ENCODE data around the gene CCDC91.
"Not testable (repeated sequence)": the region's sequence is repeated elsewhere in the genome, so short reads cannot be mapped to it uniquely, and the experiment has no call there.

CCDC91 gene

DNA sequence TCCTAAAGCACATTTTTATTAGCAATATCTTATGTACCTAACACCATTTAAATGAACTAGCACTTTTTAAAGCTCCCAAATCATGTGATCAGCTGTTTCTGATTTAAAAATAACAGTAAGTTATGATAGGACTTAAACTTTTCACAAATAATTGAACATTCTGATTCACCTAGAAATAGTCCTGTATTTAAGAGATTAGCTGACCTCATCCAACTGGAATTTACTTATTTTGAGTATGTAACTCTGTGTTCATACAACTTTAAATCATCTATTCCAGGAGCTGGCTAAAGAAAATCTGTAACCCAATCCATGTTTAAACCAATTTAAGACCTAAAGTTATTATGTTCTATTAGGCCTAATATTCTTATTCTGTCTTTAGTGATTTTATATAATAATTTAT lies 184.3 kb downstream of the CCDC91 start:
- no peak for DNase-seq

DNA sequence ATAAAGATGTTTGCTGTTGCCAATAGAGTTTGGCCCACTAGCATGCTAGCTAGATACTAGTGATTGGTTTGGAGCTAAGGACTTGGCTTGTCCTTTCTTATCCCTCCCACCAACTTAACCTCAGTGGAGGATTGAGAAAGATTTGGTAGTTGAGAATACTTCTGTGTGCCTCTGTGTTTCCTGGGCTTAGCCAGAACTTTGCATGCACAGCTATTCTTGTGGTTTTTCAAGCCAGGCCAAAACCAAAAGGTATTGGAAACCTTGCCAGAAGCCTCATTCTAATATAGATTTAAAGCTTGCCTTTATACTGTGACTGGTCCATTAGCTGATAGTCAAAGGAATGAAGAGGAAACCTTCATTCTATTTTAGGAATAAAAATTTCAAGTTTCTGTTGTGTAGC lies 188.5 kb downstream of the CCDC91 start:
- no peak for DNase-seq

DNA sequence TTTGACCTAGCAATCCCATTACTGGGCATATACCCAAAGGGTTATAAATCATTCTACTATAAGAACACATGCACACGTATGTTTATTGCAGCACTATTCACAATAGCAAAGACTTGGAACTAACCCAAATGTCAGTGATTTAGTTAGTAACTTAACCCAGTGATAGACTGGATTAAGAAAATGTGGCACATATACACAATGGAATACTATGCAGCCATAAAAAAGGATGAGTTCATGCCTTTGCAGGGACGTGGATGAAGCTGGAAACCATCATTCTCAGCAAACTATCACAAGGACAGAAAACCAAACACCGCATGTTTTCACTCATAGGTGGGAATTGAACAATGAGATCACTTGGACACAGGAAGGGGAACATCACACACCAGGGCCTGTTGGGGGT lies 189.5 kb downstream of the CCDC91 start:
- DNase-seq, result not testable (repeated sequence)

DNA sequence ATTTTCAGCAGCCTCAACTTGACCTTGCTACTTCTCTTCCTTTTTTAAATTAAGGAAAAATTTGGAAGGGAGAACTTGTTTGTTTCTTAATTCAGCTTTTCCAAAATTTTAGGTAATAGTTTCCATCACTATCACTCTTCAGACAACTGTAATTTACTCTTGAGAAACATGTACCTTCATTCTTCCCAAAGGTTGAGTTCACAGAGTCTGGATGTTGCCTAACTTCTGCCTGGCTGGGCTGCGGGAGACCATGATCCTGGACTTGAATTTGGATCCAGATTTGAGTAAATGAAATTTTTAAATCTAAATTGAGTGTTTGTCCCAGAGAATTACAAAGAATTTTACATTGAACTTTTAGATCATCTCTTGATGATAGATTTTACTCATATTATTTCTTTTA lies 193.1 kb downstream of the CCDC91 start:
- DNase-seq, result no peak

DNA sequence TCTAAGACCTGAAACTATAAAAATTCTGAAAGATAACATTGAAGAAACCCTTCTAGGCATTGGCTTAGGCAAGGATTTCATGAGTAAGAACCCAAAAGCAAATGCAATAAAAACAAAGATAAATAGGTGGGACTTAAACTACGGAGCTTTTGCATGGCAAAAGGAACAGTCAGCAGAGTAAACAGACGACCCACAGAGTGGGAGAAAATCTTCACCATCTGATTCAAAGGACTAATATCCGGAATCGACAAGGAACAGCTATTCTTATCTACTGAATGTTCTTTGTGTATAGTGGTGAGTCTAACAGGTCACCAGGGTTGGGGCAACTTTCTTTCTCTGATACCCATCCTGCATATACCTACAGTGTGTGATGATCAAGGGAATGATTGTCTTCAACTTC lies 198.6 kb downstream of the CCDC91 start:
- DNase-seq, result no peak

DNA sequence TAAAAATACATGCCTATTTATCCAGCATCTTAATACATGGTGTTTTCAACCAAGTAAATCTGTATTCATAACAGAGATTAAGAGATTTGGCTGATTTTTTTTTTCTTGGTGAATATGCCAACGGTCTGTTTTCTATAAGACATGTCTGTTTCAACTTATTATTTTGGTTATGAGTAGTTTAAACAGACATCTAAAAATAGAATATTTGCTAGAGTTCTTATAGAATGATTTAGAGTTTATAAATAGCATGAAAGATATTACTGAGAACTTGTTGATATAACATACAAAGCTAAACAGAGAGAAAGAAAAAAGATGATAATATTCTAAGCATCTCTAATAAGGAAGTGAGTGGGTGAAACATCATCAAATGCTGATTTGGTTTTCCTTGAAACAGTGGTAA lies 199.9 kb downstream of the CCDC91 start:
- no peak for DNase-seq

DNA sequence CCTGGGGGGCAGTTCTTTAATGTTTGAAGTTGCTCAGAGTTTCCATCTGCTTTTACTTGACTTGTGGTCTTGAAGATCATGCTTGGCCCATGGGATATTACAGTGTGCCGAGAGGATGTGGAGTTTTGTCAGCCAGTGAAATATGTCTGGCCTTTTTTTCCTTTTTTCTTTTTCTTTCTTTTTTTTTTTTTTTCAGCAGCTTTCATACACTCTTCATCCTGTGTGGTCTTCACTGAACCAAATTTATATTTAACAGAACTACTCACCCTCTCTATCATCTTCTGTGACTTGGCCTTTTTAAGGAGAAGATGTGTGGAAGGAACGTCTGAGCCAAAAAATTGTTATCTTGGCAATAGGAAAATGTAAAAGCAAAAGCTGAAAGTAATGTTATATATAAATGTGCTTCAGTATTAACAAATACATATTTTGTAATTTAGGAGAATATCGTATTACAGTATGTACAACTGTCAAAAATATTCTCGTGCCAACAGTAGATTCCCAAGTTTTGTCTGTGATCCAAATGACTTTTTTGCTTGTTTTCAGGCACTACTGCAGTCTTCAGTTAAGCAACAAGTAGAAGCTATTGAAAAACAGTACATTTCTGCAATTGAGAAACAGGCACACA lies 200.6 kb downstream of the CCDC91 start:
- no peak for DNase-seq

DNA sequence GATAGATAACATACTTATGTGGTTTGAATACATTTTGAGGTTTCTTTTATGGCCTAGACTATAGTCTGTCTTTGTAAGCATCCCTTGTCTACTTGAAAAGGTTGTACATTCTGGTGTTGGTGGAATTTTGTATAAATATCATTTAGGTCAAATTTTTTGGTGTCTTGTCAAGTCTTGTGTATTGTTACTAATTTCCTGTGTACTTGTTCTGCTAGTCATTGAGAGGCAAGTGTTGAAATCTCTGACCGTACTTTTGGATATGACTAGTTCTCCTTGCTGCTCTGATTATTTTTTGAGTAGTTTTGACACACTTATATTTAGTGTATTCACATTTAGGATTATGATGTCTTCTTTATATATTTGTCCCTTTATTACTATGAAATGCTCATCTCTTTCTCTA lies 219.6 kb downstream of the CCDC91 start:
- DNase-seq, result no peak

DNA sequence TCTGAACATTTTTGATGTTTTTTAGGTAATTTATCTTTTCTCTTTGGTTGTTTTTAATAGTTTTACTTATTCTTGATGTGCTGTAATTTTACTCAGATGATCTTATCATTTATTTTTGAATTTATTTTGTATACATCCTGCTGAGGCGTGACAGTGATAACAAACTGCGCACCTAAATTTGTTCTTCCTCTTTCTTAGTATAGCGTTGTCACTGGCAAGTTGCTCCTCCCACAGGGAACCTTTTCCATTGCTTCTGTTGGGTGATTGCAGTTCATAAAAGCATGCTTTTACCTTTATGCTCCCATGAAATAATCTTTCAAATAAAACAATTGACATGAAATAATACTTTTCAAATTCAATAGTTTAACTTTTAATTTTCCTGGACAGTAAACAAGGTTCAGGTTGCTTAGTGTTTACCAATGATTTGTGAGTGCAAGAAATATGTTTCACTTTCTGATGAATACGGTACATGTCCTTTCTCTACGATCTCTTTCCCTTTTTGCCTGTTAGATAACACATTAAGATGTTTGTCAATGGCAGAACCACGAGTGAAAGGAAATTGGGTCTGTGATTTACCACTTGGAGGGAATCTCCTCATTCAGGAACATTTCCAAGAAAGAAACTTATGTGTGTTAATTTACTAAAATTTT lies 223.3 kb downstream of the CCDC91 start:
- no peak for DNase-seq

DNA sequence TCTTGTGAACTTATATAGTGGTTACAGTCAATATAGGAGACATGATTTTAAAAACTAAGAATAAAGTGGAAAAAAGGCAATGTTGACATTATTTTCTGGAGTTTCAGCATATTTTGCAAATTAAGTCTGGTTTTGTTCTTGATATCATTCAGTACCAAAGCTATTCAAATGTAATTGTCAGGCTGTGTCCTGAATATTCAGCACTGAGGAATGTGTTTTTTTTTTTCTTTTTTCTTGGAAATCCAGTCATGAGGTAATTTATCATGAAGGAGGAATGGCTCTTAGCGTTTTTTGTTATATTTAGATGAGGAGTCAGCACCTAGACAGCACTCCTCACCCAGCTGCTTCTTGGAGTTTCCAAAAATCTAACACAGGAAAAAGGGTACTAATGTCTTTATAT lies 225.5 kb downstream of the CCDC91 start:
- no peak for DNase-seq

DNA sequence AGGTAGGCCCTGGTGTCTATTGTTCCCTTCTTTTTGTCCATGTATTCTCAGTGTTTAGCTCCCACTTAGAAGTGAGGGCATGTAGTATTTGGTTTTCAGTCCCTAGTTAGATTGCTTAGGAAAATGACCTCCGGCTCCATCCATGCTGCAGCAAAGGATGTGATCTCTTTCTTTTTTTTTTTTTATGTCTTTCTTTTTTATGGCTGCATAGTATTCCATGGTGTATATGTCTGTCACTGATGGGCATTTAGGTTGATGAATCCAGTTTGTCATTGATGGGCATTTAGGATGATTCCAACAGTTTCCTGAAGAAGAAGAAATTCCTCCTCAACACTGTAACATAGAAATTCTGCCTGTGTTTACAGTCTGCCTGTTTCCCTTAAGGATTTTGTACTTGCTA lies 231.1 kb downstream of the CCDC91 start:
- no peak for DNase-seq

DNA sequence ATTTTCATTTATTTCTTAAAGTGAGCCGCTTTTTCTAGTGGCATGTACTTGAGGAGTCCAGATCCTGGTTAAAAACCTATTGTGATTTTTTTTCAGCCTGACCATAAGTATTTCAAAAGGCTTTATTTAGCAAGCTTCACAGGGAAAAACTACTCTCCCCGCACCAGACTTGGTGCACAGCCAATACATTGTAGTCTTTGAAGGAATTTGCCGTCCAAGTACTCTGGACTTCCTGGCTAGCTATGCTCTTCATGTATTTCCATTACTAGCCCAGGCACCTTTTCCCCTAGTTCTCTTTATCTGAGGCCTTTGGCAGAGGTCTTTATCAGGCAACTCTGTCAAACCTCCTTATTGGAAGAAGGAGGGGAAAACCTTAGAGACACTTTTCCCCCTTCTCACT lies 234.7 kb downstream of the CCDC91 start:
- DNase-seq, result no peak

DNA sequence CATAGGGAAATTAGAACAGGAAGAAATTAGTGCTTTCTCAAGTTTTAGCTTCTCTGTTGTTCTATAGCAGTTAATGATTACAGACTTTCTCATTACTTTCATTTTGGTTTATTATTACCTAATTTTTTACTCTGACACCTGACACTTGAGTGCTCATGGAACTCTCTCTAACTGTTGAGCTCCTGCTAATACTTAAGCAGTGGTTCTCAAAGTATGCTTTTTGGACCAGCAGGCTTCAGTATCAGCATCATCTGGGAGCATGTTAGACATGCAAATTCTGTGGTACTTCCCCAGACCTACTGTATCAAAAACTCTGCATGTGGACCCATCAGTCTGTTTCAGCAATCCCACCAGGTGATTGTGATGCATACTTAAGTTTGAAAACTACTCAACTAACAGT lies 235.3 kb downstream of the CCDC91 start:
- no peak for DNase-seq

DNA sequence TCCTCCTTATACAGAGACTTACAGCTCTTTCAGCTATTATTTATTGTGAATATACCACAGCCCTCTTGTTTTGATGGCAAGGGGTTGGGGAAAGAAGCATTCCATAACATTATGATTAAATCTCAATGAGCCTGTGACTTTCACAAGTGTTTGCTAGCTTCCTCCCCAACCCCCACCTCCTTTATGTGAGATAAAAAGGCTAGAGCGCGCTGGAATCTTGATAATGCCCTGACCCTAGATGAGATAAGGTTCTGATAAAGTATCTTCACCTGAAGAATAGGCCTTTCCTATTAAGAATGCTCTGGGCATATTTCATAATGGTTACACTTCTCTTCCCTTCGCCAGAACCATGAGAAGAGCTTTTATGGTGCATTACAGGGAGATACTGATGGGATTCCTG lies 236.8 kb downstream of the CCDC91 start:
- no peak for DNase-seq

DNA sequence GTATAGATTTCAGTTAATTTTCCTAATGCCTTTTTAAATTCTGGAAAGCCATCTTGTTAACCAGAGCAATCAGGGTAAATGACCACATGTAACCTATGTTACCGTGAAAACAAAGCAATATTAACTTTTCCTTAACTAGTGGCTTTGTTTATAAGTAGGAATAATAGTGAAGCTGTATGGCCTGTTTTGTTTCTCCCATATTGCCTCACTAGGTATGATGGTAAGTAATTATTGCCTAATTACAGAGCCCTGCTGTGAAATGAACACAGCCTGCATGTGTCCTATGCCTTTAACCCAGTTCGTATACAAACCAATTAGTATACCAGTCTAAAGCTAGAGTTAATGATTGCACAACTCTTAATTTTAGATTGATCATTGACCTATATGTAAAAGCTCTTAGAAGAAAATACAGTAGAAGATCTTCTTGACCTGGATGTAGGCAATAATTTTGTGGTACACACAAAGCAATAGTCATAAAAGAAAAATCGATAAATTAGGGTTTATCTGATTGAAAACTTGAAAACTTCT lies 249.9 kb downstream of the CCDC91 start:
- DNase-seq, result no peak

DNA sequence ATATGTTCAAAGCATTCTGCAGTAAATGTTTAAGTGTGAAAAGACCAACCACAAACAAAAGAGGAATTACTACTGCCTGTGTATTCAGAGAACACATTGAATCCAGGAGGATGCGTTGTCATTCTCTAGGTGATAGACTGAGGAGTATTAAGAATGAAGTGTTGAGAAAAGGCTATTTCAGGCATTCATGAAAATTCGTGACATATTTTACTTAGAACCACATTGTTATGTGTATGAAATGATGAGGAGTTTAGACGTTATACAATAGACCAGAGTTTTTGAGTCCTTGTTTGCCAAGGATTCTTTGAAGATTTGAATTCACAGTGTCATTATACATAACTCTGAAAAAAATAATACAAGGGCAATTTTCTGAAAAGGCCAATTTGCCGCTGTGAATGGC lies 251.8 kb downstream of the CCDC91 start:
- no peak for DNase-seq

DNA sequence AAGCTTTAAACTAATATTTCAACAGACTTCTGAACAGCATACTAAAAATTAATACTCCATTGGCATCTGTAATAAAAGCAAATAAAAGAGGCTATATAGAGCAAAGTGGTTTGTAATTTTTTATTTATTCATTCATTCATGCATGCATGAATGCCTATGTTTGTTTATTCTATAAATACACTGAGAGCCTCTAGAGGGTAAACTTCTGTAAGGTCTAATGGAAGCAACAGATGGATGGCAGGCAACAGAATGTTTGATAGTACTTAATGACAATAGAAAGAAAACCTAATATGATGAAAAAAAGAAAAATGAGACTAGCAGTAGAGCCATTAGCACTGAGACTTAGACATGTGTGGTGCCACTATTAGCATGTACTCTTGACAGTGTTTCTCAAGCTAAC lies 253.1 kb downstream of the CCDC91 start:
- no peak for DNase-seq

DNA sequence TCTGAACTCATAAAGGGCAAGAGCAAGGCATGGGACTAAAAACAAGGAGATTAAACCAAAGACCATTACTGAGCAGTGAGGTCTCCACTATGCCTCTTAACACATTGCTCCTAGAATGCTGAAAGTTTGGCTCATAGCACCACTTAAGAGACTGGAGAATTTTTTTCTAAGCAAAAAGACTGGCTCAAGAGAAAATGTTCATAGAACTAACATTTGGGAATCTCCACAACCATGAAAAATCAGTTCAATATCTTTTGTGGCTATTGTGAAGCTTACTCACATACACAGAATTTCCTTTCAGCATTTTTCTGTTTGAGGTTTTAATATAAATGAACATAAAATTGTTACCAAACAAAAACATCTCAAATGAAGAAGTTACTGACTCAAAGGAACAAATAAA lies 255.8 kb downstream of the CCDC91 start:
- DNase-seq, result no peak

DNA sequence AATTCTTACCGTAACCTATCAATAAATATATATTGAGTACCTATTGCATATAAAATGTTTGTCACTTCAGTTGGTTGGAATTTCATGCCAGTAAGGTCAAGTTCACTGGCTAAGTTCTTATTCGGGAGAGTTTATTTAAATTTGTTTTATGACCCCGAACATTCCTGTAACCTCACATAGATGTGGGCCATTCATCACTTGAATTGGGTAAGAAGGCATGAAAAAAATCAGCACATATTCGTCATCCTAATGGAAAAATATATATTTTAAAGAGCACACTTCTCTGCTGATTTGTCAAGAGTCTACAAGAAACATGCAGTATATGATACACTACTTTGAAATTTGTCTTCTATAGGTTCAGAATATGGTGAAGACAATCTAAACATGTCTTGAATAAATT lies 263.4 kb downstream of the CCDC91 start:
- DNase-seq, result no peak

DNA sequence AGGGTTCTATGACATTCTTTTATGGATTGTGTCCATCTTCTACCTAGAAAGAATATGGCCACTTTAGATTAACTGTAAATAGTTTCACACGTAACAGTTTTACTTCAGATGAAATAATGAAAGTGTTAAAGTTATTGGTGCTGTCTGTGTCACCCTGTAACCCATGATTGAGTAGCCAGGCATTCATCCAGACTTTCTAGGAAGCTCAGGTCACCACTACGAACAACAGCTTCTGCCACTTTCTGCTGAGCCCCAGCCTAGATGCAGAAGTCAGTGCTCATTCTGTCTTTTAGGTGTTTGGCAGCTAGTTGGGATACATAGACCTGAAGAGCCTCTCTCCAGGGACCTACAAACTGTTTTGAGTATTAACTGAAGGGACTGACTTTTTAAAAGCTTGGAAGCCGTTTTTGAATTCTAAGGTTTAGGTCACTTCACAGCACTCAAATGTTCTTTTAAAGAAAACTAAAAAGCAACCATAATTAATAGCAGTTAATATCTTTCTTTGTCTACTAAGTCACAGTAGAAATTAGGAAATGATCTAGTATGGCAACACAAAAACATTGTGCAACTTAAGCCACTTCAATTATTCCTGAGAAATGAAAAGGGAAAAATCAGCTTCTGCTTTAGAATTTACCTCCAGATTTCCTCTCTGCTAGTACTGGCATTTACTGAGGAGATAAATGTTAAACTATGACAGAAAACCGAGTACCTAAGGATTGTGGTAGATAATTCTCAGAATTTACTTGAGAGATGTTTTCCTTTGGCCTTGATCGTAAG lies 266.9 kb downstream of the CCDC91 start:
- DNase-seq, result no peak

DNA sequence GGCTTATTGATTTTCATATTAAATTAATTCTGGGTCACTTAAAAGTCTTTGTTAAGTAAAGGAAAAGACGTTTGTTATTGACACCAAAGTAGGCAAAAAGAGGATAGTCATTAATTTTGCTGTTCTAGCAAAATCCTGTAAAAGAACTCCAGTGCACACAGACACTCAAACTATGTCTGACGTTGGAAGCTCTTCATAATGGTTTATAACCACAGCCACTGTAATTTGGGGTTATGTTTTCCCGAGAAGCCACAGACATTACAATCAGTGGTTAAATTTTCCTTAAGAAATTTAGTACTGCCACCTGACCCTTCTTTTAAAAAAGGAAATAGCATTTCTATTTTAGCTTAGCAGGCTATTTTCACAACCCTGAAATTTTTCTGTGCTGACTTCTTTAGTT lies 267.5 kb downstream of the CCDC91 start:
- DNase-seq, result no peak

DNA sequence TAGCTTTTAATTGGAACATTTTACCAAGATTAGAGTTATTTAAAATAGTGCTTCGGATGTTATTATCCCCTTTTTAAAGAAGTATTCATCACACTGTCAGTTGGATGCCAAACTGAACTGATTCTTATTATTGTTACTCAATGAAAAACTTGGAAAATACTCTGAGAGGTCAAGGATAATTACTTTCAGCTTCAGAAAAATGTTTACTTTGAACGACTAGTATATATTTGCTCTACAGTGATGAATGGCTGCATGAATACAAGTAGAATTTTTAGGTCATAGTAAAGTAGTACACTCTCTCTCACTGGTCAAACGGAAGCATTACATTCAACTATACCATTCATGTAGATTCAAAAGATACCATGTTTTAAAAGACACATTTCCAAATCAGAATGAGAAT lies 269.2 kb downstream of the CCDC91 start:
- no peak for DNase-seq

DNA sequence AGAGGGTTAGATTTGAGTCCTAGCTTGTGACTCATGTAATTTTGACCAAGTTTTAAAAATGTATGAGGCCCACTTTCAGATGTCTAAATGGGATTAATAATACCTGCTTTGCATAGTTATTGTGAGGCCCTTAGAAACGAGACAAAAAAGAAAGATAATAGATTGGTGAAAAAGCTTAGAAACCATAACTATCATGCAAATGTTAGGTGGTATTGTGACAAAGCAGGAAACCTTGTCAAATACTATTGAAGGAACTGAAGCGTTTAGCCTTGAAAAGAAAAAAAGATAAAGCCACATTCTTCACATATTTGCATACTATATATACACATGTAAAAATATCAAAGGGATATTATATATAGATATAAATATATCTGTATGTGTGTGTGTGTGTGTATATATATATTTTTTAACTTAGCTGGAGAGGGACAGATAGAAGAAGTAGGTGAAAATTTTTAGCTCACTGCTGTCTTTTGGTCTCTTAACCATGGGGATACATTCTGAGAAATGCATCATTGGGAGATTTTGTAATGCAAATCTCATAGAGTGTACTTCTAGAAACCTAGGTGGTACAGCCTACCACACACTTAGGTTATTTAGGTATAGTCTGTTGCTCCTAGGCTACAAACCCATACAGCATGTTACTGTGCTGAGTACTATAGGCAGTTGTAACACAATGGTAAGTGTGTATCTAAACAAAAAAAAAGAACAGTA lies 270.3 kb downstream of the CCDC91 start:
- no peak for DNase-seq

DNA sequence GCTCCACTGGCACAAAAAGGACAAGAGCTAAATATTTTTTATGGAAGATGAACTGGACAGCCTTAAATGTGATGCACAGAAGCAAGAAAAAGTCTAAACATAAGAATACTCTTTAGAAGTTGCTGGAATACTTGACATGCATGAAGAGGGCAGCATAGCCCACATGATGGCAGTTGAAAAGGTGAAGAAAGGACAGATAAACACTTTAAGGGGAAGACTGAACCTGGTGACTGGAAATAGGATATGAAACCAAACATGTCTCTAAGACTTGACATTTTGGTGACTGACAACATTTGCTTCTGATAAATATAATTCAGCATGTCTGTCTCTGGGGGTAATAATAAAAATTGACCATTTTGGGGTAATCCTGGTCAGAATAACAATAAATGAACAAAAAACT lies 273.1 kb downstream of the CCDC91 start:
- DNase-seq, result no peak
